HG03354 (cell line): ENCODE data around the gene DIO3.

Experiments used
- ATAC-seq: cut with Tn5 transposase; IDR thresholded peaks from one replicate; pipeline ENCODE4 v1.9.1; 2021; ENCODE audit warnings: mild to moderate bottlenecking; ENCODE audit not compliant: unreplicated experiment, poor library complexity, severe bottlenecking

The DIO3 gene

DNA sequence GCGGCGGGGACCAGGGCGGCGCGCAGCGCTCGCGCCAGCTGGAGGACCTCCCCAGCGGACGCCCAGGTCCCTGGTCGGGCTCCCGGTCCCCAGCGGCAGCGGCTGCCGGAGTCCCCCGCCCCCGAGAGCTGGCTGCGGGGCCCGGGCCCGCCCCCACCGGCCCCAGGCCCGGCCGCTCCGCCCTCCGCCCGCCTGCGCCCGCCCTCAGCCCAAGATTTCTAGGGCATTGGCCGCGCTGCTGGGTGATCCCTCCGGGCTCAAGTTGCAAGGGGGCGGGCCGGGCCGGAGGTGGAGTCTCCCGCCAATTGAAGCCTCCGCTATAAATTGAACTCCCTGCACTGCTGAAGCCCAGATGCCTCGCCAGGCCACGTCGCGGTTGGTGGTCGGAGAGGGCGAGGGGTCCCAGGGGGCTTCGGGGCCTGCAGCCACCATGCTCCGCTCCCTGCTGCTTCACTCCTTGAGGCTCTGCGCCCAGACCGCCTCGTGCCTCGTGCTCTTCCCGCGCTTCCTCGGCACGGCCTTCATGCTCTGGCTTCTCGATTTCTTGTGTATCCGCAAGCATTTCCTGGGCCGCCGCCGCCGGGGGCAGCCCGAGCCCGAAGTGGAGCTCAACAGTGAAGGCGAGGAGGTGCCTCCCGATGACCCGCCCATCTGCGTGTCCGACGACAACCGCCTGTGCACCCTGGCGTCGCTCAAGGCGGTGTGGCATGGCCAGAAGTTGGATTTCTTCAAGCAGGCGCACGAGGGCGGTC lies at the start of gene DIO3:
TSS of gene DIO3 (plus strand) at position 351 of the 752 bp plus-strand sequence.
- no peak for ATAC-seq

DNA sequence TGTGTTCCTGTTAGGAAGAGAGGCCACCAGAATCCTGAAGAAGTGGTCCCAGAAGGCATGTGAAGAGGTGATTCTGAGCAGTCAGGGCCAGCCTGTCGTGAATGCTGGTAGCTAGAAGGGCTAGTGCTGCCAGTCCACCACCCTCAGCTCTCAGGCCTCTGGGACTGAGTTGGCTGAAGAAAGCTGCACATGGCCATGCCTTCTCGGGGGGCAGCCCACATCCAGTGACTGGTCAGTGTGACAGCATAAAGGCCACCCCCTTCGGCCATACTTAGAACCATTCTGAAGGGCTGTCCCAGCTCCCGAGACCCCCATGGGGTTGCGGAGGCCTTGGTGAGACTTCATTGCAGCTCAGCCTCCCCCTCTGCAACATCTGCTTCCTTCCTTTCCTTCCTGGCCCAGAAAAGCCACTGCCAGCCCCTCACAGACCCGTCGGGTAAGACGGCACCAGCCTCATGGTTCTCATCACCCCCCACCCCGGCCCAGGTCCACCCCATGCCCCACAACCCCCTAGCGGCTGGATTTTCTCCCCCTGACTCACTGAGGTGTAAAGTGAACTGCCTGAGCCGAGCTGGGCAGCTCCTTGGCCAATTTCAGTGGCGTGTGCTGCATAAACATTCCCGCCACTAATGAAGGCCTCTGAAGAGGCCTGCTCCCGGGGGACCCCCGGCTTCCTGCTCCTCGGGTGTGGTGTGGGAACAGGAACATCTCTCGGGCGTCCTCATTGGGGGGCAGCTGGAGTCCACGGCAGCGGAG lies 49.5 kb upstream of the DIO3 start:
- no peak for ATAC-seq

DNA sequence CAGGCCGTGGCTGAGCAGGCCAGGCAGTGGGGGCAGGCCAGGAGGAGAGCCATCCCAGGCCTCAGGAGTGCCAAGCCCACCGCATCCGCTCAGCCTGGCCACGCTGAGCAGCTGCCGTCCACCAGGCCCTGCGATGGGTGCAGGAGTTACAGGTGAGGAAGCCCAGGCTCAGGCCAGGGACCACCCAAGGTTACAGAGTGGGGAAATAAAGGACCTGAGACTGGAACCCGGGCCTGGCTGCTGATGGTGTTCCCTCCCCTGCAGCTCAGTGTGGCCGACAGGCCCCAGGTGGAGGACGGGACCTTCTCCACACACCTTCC lies 49.0 kb upstream of the DIO3 start:
- no peak for ATAC-seq

- no peak for ATAC-seq
Observed at GRCh38 chr14:101514136-101514535, 47.2 kb upstream of the DIO3 start.

- no peak for ATAC-seq
Observed at GRCh38 chr14:101516401-101516800, 44.9 kb upstream of the DIO3 start.

DNA sequence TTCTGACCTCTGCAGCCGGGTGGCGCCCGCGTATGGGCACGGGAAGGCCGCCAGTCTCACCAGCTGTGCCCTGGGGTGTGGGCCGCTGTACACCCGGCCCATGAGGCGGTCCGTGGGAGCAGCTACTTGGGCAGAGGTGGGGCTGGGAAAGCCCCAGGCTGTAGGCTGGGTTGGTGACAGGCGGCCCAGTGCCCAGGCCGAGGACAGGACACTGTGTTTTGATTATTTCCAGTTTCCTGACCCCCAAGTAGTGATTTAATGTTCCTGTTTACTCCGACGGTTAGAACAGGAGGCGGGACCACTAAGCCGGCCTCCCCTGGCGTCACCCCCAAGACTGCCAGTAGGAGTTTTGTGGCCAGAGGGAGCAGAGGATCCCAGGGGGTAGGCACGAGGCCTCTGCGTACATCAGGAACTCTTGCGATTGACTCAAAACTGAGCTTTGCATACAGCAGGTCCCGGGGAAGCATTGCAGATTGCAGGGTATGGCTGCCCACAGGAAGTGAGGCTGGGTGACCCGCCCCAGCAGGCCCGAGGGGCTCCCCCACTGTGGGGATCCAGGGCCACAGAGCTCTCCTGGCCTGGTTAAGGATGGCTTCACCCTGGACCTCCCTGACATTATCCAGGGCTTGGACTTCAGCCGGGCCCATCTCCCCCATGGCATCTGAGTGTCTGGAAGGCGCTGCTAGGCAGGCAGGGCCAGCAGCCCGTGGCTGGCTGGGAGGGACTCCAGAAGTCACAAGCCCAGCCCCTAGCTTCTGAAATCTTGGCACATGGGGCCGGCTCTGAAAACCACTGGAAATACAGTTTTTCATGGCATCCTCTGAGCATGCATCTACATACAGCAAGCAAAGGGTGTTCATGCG lies 42.5 kb upstream of the DIO3 start:
- no peak for ATAC-seq

- no peak for ATAC-seq
Observed at GRCh38 chr14:101520621-101521472, 40.4 kb upstream of the DIO3 start.

DNA sequence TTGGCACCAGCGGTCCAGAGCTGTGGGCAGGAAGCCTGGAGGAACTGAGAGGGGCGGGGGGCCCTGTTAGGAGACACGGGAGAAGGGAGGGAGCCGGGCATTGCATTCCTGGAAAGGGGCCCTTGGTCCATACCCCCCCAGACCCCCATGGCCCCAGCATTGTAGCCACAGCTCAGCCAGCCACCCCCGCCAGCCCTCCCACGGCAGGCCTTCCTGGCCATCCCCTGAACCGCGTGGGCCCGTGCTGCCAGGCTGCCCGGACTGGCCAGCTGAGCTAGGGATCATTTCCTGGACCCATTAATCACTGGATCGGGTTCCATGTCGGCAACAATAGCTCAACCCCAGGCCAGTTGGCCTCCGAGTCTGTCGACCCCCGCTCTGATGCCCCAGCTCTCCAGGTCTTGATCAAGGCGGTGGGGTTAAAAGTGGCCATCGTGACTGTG lies 39.8 kb upstream of the DIO3 start:
- ATAC-seq, result no peak

DNA sequence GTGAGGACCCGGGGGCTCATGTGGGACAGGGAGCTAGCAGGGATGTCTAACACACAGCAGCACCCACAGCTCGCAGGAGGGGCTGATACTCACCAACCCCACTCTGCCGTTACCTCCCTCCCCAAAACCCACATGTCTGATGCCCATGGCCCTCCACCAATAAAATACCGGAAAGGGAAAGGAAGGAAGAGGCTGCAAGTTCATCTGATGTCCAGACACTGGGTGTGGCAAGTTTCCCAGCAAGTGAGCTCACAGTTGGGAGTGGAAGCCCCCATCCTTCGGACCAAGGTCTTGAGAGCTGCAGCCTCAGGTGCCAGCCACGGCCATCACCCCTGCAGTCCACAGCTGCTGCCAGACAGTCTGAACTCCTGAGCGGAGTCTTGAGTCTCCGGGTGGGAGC lies 39.3 kb upstream of the DIO3 start:
- no peak for ATAC-seq

- no peak for ATAC-seq
Observed at GRCh38 chr14:101525640-101526527, 35.4 kb upstream of the DIO3 start.

GRCh38 chr14:101527987-101528386 lies 33.3 kb upstream of the DIO3 start:
- no peak for ATAC-seq

- ATAC-seq, result no peak
Observed at GRCh38 chr14:101529079-101529478, 32.2 kb upstream of the DIO3 start.

GRCh38 chr14:101534198-101534597 lies 27.1 kb upstream of the DIO3 start:
- ATAC-seq, result no peak

- peak; percentile 70 for ATAC-seq
Observed at GRCh38 chr14:101535232-101535631, 26.1 kb upstream of the DIO3 start.

DNA sequence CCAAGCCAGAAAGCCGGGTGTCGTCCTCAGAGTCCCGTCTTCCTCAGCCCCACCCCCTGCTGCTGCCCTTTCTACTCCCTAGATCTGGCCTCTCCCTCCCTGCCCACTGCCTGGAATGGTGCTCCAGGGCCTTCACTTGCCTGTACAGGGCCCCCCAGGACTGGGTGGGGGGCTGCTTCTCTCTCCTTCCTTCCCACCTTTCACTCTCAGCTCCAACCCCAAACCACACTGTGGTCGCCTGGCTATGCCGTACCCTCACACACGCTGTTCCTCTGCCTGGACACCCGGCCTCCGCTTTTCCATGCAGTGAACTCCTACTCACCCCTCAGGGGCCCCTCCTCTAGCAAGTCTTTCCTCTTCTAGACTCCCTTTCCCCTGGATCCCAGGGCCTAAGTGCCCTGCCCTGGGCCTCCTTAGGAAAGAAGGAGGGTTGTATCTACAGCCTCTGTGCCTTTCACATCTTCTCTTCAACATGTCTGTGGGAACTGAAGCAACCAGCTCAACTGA lies 25.5 kb upstream of the DIO3 start:
- no peak for ATAC-seq

GRCh38 chr14:101537286-101537685 lies 24.0 kb upstream of the DIO3 start:
- ATAC-seq, result no peak

GRCh38 chr14:101538878-101539277 lies 22.4 kb upstream of the DIO3 start:
- no peak for ATAC-seq

DNA sequence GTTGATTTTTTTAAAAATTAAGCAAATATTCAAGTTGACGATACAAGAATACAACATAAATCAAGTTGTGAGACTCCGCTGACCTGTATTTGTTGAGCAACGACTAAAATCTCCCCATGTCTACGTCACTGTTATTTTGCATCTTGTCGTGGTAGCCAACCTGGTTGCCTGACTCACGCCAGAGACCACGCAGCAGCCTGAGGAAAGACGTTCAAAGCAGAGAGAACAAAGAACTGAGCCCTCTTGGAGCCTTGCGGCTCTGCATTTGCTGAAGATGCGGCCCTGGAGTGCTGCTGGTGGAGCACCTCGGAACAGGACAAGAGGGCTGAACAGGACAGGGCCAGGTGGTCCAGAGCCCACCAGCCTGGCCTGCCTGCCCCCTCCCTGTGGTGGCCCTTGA lies 21.4 kb upstream of the DIO3 start:
- no peak for ATAC-seq
